GM11168 (cell line): ENCODE measurements around the gene MEF2A.

ENCODE experiments used
- in situ Hi-C: fragments of 300-500 bp; cut with MboI; formaldehyde crosslinking; loops from one replicate; pipeline ENCODE4 v1.12.0; 2022; ENCODE audit warnings: low sequenced_read_pairs; ENCODE audit not compliant: unreplicated experiment

MEF2A gene

DNA sequence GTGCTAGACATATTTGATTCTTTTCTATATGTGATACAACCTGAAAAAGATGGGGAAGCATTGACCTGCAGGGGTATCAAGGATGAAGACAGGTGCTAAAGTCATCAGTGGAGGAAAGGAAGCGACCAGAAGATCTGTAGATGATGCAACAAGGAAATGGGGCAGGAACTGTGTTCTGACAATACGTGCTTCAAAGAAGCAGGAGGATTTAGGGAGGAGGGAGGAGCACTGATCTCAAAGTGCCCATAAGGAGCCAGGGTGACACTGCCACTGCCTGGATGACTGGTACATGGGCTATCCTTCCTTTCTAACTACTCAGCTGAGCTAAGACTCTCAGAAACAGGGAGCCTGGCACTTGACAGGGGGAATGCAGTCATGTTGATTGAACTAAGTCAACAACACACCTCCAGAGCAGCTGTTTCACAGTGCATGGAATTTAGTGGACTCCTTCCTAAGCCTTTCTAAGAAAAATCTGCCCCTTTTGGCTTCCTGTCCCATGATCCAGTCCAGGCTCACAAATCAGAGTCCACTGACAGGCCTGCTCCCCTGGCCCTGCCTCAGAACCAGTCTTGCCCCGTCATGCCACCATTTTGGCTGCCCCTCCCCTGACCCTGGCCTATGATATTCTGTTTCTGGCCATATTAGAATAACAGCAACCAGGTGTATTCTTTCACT is 155.5 kb downstream of the MEF2A start:
- in situ Hi-C loops: no loop called here

DNA sequence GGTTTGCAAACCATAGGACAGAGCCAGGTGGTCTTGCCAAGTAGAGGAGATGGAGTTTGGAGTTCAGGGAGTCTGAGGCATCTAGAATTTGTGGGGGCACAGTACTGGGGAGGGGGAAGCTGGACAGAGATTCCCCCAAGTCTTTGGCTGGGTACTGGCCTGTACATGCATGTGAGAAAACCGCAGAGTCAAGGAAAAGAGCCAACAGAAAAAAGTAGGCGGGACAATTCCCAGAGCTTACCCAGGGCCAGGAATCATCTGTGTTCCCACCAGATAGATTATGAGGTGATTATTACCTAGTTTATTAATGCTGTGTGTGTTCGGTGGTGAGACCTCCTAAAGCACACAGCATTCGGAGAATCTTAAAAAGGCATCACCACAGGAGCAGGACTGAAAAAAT is 156.1 kb downstream of the MEF2A start:
- in situ Hi-C loops: no loop called here

DNA sequence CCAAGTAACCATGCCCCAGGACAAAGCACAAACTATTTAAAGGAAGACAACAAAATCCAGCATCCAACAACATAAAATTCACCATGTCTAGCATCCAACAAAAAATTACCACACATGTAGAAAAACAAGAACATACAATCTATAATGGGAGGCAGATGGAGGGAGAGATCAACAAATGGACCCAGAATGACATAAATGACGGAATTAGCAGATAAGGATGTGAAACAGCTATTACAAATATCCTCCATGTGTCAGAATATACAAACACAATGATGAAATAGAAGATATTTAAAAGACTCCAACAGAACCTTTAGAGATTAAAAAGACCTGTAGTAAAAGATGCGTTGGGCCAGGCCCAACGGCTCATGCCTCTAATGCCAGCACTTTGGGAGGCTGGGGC is 156.6 kb downstream of the MEF2A start:
- in situ Hi-C loops: no loop called here

DNA sequence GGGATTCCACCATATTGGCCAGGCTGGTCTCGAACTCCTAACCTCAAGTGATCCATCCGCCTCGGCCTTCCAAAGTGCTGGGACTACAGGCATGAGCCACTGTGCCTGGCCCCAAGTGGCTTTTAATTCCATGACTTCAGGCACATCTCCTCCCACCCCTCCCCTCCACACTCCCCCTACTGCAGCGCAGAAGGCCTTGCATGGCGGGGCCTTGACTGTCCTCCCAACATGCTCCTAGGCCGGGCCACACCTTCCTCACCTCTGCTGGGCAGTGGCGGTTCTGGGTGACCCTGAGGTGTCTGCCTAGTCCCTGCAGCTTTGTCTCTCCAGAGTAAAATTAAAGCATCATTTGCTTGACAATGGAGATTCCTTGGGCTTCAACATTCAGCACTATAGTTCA is 160.5 kb downstream of the MEF2A start:
- in situ Hi-C loops: loop anchor here (25.0 kb wide), 1 partner anchor 614 kb away; the partner anchor contains the start of gene SYNM

DNA sequence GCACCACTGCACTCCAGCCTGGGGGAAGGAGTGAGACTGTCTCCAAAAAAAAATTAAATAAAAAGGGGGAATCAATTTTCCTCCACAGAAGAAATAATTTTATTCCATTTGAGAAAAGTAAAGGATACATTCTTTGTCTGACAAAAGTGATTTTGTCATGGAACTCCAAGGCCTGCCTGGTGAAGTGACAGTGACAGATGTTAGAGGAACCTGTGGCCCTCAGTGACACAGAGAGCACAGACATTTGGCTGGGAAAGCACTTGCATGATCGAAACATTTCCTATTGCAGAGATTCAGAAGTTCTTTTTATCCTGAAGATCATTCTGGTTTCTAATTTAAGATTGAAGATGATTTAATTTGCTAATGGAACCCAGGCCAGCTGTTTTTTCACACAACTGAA is 161.5 kb downstream of the MEF2A start:
- in situ Hi-C loops: loop anchor here (25.0 kb wide), 1 partner anchor 615 kb away; the partner anchor contains the start of gene SYNM

DNA sequence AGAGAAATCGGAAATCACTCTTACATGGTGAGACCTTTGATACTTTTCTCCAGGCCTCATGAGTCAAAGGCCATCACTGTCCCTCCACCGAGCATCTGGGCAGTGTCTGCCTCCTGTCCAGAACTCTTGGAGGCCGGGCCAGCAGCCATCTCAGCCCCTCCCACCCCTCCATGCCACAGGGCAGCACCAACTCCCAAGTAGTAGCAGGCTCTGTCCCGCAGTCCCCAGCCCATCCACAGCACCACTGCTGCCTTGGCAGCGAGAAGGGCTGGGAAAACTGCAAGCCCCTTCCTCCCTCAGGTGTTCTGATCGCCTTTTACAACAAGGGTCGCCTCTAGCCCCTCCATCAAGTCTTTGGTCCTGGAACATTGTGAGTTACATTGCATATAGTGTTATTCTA is 161.9 kb downstream of the MEF2A start:
- in situ Hi-C loops: loop anchor here (25.0 kb wide), 1 partner anchor 615 kb away; the partner anchor contains the start of gene SYNM

DNA sequence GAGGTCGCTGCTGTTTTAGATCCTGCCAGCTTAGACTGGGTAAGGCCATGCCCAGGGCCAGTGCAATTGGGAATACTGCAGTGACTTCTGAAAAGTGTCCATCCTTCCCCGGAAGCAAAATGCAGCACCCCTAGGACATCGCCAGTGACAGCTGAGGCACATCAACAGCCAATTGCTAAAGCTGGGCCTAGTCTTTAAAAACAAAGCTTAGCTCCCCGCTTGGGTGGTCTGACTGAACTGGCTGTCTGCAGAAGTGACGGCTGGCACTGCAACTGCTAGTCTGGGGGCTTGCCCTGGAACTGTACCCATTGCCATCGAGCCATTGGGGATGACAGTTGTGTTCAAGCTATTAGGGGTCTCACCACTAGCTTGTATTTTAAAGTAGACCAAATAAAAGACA is 163.1 kb downstream of the MEF2A start:
- in situ Hi-C loops: loop anchor here (25.0 kb wide), 1 partner anchor 617 kb away; the partner anchor contains the start of gene SYNM

DNA sequence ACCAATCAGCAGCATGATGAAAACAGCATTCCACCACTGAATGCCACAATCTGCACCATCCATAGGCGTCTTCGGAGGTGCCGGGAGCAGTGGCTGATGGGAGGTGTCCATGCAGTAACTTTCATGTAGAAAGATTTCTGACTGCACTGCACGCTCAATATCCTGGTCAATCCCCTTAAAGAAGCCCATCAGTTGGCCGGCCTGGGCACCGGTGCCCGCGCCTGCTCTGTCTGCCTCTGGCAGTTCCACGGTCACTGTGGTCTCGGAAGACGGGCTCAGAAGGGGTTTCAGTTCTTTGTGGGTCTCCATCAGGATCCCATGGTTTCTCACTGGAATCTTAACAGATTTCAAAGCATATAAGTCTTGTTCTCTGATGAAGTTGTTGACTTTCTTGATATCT is 163.5 kb downstream of the MEF2A start:
- in situ Hi-C loops: loop anchor here (25.0 kb wide), 1 partner anchor 617 kb away; the partner anchor contains the start of gene SYNM

DNA sequence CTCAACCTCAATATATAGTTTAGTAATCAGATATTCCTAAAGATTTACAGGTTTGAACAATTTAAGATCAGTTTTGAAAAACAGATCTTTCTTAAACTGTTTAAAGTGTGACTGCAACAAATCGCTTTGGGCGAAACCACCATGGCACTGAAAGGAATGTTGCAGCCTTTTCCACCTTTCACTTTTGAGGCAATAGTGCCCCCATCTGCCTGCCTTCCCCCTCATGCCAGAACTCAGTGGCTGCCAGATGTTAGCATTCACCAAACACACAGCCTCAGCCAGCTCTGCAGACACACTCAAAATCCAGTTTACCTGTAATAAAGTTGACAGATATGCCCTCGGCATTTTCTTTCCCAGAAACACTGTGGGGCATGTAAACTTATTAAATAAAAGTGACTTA is 164.1 kb downstream of the MEF2A start:
- in situ Hi-C loops: loop anchor here (25.0 kb wide), 1 partner anchor 618 kb away; the partner anchor contains the start of gene SYNM

DNA sequence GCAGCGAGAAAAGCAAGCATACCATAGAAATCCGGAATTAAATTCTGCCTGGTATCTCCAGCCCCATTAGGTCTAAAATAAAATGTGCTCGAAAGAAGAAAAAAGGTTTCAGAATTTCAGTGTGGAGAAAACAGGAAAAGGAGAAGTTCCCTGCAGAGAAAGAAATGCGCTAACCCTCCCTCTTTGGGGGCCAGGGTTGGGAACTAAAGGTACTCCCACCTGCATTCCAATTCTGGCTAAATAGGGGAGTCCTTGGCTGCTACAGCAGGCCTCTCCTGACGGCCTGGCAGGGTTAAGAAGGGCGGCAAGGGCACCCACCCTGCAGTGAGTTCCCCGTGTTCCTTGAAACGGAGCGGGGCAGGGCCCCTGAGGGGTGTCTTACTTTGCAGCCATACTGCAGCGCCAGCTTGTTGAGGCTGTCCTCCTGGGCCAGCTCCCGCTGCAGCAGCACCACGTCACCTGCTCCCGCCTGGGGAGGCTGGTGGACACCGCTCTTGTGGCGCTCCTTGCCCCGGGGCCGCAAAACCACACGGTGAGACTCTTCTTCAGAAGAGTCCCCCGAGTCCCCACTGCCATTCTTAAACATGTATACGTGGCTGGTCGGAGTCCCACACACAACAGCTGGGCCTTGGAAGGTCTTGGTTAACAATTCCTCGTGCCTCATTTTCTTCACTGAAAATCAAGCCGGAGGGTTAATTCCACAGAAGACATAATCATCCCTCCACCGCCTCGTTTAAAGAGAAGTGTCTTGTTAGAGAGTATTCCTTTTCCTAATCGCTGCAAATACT is 165.7 kb downstream of the MEF2A start:
- in situ Hi-C loops: loop anchor here (25.0 kb wide), 1 partner anchor 619 kb away; the partner anchor contains the start of gene SYNM

DNA sequence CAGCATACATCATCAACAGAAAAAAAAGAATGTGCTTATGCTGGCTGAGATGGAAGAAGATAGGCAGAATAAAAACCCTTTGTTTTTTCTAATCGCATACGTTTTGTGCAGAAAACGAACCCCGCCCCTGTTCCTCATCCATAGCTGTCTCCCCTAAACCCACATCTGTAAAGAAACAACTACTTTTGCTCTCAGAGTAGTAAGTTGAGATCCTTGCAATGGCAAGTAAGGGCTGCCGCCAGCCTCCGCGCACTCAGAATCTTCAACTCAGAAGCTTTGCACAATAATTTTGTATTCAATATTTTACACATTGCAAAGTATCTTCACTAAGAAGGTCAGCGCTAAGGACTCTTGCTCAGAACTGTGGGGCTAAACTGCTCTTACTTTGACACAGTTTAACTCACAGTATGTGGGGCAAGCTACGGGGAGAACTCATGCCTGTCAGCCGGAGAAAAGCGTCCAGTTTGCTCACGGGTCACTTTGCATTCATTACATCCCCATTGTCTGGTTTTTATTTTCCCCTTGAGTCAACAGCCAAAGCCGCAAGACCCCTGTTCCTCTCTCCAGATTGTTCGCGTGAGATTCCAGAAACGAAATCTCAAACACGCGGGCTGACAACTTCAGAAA is 166.5 kb downstream of the MEF2A start:
- in situ Hi-C loops: loop anchor here (25.0 kb wide), 1 partner anchor 620 kb away; the partner anchor contains the start of gene SYNM

DNA sequence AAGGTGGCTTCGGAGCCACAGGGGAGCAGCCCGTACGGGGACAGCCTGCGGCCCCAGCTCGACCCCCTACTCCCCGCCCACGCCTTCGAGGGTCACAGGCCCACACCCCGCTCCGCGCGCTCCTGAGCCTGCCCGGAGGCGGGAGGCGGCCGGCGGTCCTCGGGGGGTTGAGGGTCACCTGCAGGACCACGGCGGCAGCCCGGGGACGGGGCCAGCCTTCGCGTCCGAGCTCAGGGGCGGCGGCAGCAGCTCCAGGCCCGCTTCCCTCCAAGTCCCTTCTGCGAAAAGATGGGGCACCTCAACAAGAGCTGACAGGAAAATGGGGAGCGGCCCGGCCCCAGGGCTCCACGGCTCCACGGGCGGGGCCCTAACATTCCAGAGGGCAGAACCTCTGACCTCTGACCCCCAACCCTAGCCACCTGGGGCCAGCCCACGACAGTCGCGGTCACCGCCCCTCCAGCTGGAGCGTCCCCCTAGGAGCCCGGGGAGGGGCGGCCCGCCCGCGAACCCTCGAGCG is 167.0 kb downstream of the MEF2A start:
- in situ Hi-C loops: loop anchor here (25.0 kb wide), 1 partner anchor 621 kb away; the partner anchor contains the start of gene SYNM

DNA sequence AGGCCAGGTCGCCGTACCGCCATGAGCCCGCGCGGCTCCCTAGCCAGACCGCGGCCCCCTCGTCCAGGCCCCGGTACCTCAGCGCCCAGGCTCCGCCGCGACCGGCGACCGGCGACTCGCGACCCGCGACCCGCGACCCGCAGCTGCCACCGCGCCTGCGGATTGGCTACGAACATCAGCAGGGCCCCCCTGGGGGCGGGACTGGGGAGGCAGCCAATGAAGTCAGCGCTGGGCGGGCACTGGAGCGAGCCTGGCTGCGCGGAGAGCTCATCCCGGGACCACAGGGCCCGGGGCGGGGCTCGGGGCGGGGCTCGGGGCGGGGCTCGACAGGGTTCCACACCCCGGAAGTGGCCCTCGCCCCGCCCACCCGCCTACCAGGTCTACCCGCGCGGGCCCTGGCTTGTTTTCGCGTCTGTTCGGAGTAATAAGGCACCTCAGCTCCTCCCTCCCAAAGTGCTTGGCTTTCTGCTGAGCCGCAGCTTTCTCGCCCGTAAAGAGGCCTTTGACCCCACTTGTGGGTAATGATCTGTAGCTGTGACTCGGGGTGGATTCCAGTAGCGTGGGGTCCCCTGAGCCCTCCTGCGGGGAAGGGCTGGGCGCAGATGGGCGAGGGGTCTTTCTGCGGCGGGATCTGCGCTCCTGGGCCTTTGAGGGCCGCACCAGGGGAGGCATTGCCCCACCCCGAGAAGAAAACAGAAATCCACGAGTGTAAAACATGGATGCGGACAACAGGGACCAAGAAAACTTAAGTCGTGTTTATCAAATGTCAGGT is 167.7 kb downstream of the MEF2A start, which contains the start of gene LYSMD4:
LYSMD4 (minus strand) TSS at position 170 of the 772 bp plus-strand sequence. CDS start 1,438 bp downstream, outside the sequence.
- in situ Hi-C loops: loop anchor here (25.0 kb wide), 1 partner anchor 621 kb away; the partner anchor contains the start of gene SYNM

DNA sequence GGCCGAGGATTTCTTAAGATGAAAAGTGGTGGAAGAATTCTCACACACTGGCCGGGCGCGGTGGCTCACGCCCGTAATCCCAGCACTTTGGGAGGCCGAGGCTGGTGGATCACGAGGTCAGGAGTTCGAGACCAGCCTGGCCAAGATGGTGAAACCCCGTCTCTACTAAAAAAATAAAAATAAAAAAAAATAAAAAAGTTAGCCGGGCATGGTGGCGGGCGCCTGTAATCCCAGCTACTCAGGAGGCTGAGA is 168.2 kb downstream of the MEF2A start:
- in situ Hi-C loops: loop anchor here (25.0 kb wide), 1 partner anchor 622 kb away; the partner anchor contains the start of gene SYNM

DNA sequence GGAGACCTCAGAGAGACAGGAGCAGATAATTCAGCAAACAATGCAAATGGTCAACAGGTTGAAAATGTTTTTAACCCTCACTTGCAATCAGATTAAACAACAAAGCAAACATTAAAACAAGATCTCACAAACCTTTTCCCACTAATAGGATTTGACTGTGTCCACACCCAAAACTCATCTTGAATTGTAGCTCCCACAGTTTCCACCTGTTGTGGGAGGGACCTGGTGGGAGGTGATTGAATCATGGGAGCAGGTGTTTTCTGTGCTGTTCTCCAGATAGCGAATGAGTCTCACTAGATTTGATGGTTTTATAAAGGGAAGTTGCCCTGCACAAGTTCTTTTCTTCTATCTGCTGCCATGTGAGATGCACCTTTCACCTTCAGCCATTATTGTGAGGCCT is 168.8 kb downstream of the MEF2A start:
- in situ Hi-C loops: loop anchor here (25.0 kb wide), 1 partner anchor 622 kb away; the partner anchor contains the start of gene SYNM

DNA sequence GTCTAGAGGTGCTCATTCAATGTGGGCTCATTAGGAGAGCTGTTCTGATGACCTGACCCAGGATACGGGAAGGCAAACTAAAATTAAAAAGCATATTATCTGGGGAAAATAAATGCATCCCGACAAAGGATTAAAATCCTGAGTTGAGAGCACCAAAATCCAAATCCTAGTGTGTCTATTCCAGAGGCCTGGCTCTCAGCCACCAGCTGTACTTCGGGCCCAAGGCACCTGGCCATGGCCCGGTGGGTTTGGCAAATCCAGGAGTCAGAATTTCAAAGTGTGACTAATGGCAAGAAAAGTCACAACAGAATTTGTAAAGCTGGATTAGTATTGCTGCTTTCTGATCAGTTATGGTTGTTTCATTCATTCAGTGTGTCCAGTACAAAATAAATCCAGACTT is 170.1 kb downstream of the MEF2A start:
- in situ Hi-C loops: loop anchor here (25.0 kb wide), 1 partner anchor 624 kb away; the partner anchor contains the start of gene SYNM

DNA sequence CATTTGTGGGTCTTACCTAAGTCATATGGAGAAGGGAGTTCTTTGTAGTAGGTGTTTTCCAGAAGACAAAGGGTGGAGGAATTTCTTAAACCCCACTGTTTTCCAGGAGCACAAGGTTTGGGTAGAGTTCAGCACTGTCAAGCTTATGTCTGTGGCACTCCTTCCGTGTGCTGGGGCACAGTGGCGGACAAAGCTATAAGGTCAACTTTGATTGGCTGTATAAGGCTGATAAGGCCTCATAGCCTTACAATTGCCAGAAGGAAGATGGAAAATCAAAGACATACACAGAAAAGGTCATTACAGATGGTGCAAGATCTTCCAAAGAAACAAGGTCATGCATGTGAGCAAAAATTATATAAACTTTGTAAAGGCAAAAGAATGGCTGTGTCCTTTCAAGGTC is 170.9 kb downstream of the MEF2A start:
- in situ Hi-C loops: loop anchor here (25.0 kb wide), 1 partner anchor 624 kb away; the partner anchor contains the start of gene SYNM

DNA sequence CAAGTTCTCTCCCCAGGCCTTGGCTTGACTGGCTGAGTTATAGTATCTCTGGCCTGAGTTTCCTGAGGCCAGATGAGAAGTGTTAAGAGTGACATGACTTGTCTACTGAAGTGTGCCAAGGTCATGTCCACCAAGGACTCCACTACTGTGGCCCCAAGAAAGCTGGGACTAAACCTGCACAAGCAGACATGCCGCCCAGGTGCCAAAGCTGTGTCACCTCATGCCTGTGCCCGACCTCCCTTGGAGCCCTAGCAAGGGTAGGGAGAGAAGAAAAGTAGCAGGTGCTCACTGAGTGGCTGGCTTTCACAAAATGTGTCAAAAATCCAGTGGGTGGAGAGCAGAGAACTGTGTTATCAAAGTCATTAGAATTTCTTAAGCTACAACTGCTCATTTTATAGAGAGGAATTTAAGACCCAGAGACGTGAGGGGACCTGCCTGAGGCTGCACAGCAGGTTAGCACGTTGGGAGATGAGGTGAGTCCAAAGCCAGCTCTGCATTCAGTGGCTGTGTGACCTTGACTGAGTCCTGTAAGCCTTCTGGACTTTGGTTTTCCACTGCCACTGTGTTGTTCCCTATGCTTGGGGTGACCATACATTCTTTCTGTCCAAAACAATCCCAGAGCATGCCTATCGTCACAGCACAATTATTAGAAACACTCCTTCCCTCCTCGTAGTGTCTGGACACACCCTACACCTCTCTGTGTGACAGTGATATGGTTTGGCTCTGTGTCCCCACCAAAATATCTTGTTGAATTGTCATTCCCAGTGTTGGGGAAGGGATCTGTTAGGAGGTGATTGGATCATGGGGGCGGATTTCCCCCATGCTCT is 172.4 kb downstream of the MEF2A start:
- in situ Hi-C loops: loop anchor here (25.0 kb wide), 1 partner anchor 626 kb away; the partner anchor contains the start of gene SYNM
